Skeletal muscle cell (primary cell): ENCODE data around the gene HPN.
"Not testable (repeated sequence)": the region's sequence is repeated elsewhere in the genome, so short reads cannot be mapped to it uniquely, and the experiment has no call there.

Source experiments
- DNase-seq: peaks from one replicate; pipeline ENCODE4 v3.0.0-alpha.2; 2010; ENCODE audit warnings: low read depth
- H3K4me3 ChIP-seq: 2 replicates; pipeline ENCODE4 v1.5.1; 2011; ENCODE audit warnings: low read depth, mild to moderate bottlenecking, control low read depth, low read length, moderate library complexity

Gene HPN

GRCh38 chr19:35094656-35095055, 53.1 kb downstream of the HPN start:
- DNase-seq = no peak
- no peak overlapping the region for H3K4me3 ChIP-seq

DNA sequence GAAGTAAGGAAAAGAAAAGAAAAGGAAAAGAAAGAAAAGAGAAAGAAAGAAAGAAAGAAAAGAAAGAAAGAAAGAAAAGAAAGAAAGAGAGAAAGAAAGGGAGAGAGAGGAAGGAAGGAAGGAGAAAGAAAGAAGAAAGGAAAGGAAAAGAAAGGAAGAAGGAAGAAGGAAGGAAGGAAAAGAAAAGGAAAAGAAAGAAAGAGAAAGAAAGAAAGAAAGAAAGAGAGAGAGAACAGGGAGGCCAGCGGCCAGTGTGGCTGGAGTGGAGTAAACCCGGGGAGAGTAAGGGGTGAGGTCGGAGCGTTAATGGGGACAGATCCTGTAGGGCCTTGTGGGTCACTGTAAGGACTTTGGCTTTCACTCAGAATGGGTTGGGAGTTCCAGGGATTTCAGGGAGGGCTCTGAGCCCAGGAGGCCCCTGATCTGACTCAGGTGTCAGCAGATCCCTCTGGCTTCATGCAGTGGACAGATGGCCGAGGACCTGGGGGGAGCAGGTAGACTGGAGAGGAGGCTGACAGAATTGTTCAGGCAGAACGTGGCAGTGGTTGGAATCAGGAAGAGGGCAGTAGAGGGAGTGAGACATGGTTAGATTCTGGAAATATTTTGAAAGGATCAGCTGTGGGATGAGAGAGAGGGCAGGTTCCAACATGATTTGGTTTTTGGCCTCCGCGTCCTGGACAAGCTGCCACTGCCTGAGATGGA, 54.3 kb downstream of the HPN start:
- DNase-seq = no peak
- H3K4me3 ChIP-seq = no peak overlapping the region

GRCh38 chr19:35098413-35099049, 57.0 kb downstream of the HPN start:
- DNase-seq = no peak
- H3K4me3 ChIP-seq = no peak overlapping the region

DNA sequence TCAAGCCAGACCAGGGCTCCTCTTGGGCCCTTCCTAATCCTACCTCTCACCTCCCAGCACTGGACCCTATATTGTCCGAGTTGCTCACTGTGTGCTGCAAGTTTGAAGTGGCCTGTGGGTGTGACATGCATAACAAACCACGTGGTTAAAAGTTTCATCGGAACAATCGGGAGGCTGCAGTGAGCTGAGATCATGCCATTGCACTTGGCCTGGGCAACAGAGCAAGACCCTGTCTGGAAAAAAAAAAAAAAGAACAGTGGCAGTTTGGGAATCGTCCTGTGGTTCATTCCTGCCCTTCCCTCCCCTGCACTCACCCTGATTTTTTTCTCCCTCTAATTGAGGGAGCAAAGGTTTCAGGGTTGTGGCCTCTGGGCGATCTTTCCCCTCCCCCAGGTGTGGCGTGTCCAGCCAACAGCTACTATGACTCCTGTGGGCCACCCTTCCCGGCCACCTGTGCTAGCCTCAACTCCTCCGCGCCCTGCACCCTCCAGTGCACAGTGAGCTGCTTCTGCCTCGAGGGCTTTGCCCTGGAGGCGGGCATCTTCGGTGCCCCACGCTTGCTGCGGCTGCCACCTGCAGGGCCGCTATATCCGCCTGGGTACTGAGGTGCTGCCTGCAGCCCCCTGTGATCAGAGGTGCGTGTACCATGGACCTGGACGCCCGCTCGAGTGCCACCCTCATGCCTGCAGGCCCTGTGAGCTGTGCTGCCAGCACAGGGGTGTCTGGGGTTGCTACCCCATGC, 57.8 kb downstream of the HPN start:
- no peak overlapping the region for H3K4me3 ChIP-seq
- no peak for DNase-seq

DNA sequence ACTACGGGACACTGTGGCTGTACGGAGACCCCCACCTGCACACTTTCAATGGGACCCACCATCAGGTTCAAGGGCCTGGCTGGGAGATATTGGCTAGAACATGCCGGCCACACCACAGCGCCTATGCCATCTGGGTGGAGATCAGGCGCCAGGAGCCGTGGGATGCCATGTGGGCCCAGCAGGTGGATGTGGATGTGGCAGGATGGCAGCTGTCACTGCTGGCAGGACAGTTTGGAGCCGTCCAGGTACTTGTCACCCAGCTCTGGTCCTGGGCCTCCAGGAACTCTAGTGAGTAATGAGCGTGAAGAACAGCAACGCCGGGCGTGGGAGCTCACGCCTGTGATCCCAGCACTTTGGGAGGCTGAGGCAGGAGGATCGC, 58.4 kb downstream of the HPN start:
- no peak for DNase-seq
- no peak overlapping the region for H3K4me3 ChIP-seq

DNA sequence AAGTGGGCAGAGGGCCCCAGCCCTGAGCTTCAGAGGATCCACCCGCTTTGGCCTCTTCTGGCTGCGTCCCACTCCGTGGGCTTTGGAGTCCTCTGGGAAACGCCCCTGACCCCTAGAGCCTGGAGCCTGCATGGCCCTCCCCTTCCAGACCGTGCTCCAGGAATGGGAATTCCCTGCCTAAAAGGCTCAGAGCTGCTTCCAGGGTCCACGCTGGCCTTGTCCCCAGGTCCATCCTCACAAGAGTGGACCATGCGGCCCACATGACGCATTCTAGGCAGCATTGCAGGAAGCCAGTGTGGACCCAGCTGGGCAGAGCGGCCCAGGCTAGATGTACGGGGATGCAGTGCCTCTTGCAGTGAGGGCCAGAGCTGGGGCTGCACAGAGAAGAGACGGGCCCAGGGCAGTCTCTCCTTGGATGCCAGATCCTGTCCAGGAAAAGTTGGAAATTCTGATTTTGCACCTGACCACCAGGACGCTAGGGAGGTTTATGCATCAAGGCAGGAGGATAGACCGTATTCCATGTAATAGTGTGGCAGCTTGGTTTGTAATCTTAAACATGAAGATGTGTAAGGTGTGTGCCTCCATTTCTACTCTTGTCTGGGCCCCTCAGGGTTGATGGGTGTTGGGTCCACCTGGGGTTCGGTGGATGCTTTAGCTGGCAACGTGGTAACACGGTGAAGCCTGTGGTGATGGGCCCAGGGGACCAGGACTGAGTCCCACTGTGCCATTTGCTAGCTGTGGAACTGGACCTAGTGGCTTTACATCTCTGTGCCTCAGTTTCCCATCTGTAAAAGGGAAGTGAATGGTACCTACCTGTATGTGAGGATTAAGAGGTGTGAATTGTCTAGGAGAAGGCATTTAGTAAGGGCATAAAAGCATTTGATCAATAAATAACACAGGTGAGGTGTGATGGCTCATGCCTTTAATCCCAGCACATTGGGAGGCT, 59.3 kb downstream of the HPN start:
- no peak for DNase-seq
- no peak overlapping the region for H3K4me3 ChIP-seq

DNA sequence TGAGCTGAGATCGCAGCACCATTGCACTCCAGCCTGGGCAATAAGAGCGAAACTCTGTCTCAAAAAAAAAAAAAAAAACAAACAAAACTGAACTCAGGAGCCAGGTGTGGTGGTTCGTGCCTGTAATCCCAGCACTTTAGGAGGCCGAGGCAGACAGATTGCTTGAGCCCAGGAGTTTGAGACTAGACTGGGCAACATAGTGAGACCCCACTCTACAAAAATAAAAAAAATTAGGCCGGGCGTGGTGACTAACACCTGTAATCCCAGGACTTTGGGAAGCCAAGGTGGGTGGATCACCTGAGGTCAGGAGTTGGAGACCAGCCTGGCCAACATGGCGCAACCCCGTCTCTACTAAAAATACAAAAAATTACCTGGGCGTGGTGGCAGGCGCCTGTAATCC, 60.4 kb downstream of the HPN start:
- not testable (repeated sequence) for DNase-seq, H3K4me3 ChIP-seq

GRCh38 chr19:35103614-35104013, 62.1 kb downstream of the HPN start:
- DNase-seq, H3K4me3 ChIP-seq: not testable (repeated sequence)

GRCh38 chr19:35104361-35104760, 62.8 kb downstream of the HPN start:
- no peak for DNase-seq
- H3K4me3 ChIP-seq = no peak overlapping the region

GRCh38 chr19:35105047-35105410, 63.5 kb downstream of the HPN start:
- no peak overlapping the region for H3K4me3 ChIP-seq
- DNase-seq = no peak

DNA sequence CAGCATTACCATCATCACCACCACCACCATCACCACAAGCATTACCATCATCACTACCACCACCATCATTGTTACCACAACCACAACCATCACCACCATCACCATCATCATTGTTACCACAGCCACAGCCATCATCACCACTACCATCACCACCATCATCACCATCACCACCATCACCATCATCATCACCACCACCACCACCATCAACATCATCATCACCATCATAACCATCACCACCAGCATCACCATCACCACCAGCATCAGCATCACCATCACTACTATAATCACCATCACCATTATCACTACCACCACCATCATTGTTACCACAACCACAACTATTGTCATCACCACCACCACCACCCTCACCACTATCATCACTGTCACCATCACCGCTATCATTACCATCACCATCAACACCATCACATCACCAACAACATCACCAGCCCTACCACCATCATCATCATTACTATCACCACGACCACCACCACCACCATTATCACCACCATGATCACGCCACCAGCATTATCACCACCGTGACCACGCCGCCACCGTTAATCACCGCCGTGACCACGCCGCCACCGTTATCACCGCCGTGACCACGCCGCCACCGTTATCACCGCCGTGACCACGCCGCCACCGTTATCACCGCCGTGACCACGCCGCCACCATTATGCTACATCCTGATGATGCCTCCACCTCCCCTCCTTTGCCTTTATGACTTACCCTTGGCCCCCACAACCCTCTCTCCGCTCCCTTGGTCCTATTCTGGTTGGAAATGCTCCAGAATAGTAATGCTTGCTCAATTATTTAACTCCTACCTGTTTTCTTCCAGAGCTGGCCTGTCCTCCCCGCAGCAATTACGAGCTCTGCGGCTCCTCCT, 64.1 kb downstream of the HPN start:
- no peak for DNase-seq
- no peak overlapping the region for H3K4me3 ChIP-seq

- no peak overlapping the region for H3K4me3 ChIP-seq
- no peak for DNase-seq
Measured at GRCh38 chr19:35106291-35106583, 64.7 kb downstream of the HPN start.

DNA sequence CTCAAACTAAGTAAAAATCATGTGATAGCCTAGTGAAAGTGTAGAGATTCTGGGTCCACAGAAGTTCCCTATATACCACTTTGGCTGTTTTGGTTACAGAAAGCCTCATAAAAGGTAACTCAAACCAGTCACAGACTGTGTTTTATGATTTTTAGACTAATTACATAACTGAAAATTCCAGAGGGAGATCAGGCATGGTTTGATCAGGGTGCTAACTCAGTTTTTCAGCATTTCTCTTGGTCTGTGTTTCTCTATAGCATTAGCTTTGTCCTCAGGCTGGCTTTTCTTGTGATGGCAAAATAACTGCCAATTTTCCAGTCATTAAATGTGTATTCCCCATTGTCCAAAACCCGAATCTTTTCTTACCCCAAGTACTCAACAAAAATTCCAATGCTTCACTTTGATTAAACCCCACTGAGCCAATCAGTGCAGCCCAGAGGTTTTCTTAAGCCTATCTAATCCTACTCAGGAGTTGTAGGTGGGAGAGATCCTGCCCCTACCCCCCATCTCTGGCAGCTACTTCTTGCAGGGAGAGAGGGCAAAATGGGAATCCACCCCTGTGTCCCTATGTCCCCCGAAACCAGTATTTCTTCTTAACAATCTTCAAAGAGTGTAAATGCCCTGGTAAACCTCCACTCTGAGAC, 65.5 kb downstream of the HPN start:
- H3K4me3 ChIP-seq = no peak overlapping the region

GRCh38 chr19:35107545-35107944, 66.0 kb downstream of the HPN start:
- no peak for DNase-seq
- no peak overlapping the region for H3K4me3 ChIP-seq

More for the DNA sequence above, 65.5 kb downstream of the HPN start:
- no peak for DNase-seq

- H3K4me3 ChIP-seq = no peak overlapping the region
- DNase-seq = no peak
Measured at GRCh38 chr19:35108730-35109129, 67.2 kb downstream of the HPN start.

DNA sequence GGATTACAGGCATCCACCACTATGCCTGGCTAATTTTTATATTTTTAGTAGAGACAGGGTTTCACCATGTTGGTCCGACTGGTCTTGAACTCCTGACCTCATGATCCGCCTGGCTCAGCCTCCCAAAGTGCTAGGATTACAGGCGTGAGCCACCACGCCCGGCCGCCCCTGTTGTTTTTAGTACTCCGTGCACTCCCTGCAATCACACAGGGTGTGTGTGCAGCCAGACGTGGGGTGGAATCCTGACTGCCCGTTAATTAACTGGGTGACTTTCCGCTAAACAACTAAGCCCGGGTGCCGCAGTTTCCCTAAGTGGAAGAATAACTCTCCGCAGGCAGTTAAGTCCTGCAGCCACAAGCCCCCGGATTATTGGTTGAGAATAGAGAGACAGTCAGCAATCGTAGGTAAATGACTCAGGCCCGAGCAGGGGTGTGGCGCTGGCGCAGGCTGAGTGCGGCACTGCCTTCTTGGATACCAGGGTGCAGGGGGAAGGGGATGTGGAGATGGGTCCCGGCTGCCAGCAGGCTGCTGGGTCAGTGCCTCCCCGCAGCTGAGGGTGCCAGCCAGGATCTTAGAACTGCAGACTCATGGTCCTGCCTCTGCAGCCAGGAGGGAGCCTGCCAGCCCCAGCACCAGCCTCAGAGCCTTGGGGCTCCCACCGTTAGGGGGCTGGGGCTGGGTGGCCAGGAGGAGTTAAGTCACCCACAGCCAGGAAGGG, 68.0 kb downstream of the HPN start:
- DNase-seq = no peak
- no peak overlapping the region for H3K4me3 ChIP-seq

GRCh38 chr19:35110974-35111373, 69.5 kb downstream of the HPN start:
- H3K4me3 ChIP-seq = no peak overlapping the region
- DNase-seq = no peak
